C4-2B (cell line): Measurements from ENCODE around the gene TMEM51.

Experiments used
- ZFX ChIP-seq: fragments of 450-650 bp; IDR thresholded peaks from 2 replicates; pipeline ENCODE4 v1.6.1; 2017
- TF ChIP-seq, protein P1 (sequence below): fragments of 450-650 bp; conservative IDR thresholded peaks from 2 replicates; pipeline ENCODE4 v1.5.1; 2017; ENCODE audit warnings: mild to moderate bottlenecking

- TF ChIP-seq, protein P1, sequence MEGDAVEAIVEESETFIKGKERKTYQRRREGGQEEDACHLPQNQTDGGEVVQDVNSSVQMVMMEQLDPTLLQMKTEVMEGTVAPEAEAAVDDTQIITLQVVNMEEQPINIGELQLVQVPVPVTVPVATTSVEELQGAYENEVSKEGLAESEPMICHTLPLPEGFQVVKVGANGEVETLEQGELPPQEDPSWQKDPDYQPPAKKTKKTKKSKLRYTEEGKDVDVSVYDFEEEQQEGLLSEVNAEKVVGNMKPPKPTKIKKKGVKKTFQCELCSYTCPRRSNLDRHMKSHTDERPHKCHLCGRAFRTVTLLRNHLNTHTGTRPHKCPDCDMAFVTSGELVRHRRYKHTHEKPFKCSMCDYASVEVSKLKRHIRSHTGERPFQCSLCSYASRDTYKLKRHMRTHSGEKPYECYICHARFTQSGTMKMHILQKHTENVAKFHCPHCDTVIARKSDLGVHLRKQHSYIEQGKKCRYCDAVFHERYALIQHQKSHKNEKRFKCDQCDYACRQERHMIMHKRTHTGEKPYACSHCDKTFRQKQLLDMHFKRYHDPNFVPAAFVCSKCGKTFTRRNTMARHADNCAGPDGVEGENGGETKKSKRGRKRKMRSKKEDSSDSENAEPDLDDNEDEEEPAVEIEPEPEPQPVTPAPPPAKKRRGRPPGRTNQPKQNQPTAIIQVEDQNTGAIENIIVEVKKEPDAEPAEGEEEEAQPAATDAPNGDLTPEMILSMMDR: no peak
- TF ChIP-seq ZFX: no peak
Measured at GRCh38 chr1:15123270-15123669, 30.3 kb upstream of the TMEM51 start.
